Measurements from ENCODE around the gene GRIK1.

DNA sequence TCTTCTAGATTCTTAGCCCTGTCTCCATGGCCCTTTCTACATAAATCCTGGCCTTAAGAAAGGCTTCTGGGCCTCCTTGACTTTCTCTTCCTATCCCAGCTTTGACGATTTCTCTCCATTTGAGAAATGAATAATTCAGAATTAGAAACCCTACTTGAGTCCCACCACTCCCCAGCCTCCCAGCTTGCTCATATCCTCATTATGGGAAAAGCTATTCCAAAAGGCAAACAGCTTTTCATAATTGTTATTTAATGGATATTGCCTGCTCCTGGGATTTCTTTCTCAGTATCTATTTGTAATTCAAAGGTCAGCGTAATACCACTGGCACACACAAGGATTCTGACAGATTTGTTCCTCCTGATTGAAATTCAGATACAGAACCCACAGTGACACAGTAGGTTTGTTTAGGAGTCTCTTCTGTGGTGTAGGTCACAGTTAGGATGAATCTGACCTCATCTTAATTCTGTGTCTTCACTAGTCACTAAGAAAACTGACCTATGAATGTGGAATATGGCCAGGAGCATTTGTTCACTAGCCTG lies 121.3 kb downstream of the GRIK1 start:
- no peak for TF ChIP-seq CTCF (IDR thresholded peaks at IDR 0.05)
- TF ChIP-seq POLR2AphosphoS5 (IDR thresholded peaks at IDR 0.05; ENCODE audit: insufficient read depth in 1 of 2, low read depth in 1 of 2): no peak

Measured in vagina (tissue), 2 donors.